NCI-H1694 (cell line): ENCODE measurements around the gene BCL7B.
"Not testable (repeated sequence)": the region's sequence is repeated elsewhere in the genome, so short reads cannot be mapped to it uniquely, and the experiment has no call there.

Source experiments
- DNase-seq: peaks from one replicate; lab custom pipeline; 2025; lab: John Stamatoyannopoulos, UW

Gene BCL7B

DNA sequence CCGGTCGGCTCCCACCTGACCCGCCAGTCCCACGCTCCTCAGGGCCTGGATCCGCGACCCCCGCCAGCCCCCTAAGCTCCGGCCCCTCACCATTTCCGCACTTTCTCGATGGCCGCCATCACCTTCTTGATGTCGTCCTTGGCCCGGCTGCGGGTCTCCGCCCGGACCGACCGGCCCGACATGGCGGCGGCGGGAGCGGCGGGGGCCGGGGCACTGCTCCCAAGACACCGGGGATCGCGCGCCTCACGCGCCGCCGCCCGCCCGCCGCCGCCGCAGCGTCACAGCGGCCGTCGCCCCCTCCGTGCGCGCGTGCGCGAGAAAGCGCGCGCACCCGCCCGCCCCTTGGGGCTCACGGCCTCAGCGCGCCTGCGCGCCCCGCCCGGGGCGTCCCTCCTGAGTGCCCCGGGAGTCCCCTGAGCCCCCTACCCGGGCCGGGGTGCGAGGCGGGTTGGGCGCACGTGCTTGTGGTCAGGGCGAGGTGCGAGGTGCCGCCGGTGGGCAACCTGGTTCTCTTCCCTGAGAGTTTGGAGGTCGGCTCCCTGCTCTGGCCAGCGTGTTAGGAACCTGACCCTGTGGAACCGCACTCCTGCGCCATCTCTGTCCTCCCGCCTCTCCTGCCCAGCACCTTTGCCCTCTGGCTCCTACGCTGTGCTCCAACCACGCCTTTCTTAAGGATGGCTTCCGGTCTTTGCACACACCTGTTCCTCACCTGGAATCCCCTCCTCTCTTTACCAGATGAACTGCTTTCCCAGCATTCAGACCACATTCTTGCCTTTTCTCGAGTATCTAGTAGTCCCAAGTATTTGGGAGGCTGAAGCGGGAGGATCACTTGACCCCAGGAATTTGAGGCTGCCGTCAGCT, at the start of gene BCL7B:
BCL7B (minus strand) TSS at position 294 of the 861 bp plus-strand sequence; CDS start at position 182, 112 bp downstream.
- DNase-seq = peak; percentile 13

DNA sequence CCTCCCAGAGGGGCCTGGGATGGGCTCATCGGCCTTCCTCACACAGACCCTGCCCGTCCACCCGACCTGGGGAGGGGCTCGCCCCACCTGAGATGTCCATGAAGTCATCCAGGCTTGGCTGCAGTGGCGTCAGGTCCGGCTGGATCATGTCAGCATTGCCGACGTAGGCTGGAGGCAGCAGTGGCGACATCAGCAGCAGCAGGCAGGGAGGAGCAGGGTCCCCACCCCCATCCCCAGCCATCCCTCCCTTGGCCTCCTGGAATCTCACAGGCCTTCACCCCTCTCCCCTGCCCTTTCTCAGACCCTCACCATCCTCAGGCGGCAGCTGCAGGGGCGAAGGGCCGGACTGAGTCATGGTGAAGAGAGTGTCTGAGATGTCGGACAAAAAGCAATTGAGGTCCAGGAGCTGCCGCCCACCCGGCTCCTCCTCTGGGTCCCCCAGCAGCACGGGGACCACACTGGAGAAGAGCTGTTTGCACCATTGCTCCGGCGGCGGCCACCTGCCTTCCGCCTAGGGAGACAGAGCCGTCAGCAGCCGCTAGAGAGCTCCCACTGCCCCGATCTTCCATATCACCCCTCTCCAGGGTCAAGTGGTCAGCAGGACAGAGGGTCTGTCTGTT, 48.2 kb upstream of the BCL7B start:
- no peak for DNase-seq

DNA sequence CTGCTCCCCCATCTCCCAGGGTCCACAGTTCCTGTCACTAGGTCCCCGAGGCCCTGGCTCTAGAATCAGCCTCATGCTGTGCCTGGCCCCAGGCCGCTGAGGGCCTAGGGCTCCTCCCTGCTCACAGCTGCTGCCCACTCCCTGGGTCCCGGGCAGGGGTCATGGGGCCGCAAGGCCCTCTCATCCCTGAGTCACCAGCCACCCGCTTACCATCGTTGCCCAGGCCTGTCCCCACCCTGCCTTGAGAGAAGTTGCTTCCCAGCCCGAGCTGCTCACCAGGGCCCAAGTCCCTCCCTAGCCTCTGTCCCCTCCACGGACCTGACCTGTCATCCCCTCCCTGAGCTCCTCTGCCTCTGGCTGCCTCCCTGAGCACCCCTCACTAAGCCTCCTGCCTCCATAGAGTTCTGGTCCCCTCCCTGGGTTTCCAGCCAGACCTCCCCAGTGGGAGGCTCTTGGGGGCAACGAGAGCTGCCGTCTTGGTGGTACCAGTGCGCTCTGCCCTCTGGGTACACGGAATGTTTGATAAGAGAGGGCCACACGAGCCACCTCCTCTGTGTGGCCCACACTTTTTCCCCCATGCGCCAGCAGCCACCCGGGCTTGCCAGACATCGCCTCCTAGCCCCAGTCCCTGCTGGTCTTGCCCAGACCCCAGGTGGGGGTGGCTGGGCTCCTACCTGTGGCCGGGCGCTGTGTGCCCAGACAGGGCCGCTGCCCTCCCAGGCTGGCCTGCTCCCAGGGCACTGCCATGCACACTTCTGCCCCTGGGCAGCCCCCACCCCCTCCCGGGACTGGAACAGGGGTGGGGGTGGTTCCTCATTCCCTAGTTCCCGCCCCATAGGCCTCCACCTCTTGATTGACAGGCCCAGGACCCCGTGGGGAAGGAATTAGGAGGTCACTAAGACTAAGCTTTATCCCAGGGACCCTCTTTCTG, 45.5 kb upstream of the BCL7B start:
- no peak for DNase-seq

DNA sequence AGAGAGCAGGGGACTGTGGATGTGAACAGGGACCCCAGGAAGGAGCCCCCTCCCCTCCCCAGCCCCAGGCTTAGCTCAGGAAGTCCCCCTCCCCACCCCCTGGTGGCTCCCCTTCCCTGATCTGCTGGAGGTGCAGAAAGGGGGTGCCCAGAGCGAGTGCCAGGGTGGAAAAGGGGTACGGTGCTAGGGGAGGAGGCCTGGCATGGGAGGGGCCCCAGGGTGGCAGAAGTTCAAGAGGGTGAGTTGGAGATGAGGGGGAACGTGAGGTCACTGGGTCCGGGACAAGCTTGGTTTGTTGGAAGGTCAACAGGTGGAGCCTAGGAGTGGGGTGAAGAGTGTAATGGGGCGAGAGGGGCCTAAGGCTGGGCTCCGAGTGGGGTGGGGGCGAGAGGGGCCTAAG, 42.4 kb upstream of the BCL7B start:
- DNase-seq = no peak

DNA sequence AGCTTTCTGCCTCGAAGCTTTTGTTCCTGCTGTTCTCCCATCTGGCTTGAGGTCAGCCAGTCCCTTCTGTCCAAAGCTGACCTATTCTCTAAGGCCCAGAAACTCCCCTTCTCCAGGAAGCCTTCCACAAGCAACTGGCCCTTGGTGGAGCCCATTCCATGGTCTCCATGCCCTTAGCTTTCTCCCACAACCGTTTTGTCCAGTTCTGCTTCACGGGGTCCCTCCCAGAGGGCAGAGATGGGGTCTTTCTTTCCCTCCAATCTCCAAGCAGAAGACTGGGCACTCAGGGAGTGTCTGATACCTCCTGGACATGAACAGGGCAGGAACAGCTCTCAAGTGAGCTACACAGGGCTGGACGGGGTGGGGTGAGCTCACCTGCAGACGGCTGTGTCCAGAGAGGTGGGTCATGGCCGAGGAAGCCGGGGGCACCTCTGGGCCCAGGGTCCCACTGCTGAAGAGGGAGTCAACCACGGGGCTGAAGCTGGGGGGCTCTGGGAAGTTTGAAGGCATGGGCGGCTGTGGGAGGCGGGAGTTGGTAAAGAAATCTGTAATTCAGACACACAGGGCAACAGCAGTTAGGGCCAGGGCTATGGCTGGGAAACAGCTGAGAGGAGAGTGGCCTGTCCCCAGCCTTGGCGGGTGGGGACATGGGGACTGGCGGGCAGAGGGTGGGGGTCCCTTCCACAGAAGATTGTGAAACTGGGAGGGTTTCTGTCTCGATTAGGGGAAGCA, 41.8 kb upstream of the BCL7B start:
- DNase-seq = no peak

DNA sequence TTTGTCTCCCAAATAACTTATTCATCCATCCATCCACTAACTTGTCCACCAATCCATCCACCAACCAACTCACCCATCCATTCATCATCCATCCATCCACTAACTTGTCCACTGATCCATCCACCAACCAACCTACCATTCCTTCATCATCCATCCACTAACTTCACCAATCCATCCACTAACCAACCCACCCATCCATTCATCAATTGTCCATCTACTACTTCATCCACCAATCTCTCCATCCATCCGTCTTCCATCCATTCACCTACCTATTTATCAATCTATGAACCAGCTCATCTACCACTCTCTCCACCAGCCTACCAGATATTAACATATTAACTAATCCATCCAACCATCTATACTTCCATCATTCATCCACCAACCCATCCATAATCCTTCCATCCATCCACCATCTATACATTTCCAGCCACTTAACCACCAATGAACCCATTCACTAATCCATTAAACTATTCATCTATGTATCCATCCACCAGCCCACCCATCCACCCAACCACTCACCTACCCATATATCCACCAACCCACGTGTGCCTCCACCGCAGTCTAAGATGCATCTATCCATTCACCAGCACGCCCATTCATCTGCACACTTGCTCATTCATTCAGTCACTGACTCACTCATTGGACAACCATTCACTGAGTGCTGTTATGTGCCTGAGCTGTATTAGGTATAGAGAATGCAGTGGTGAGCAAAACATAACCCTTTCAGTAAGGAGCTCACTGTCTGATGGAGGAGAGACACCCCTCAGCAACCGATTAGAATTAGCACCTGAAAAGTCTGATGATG, 40.7 kb upstream of the BCL7B start:
- no peak for DNase-seq

DNA sequence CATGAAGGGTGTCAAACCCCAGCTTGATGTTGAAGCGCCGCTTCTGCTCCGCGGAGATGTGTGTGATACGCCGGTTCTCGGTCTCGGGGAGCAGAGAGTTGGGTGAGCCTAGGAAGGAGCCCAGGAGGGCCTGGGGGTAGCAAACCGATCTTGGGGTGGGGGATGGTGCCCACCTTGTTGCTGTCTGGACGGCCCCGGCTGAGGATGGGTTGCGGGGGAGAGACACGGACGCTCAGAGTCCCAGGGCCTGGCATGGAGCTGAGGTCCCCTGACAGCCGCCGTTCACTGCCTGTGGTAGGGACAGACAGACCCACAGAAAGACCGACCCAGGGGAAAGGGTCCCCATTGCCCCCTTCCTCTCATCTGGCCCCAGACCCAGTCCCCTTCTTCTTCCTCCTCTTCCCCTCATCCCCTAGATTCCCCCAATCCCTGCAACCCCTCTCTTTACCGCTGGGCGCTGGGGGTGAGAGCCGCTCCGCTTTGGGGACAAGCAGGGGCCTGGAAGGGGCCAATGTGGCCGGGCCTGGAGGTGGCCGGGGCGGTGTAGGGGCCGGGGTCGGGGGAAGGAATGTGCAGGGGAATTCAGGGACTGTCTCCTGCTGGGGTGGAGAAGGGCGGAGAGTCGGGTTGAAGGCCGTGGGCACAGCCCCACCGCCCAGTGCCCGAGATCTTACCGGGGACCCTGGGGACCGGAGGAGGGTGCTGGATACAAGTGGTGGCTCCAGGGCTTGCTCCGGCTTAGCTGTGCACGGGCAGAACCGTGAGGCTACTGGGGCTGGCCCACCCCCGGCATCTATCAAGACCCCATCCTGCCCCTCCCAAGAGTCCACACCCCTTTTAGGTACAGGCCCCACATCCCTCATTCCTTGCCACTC, 38.9 kb upstream of the BCL7B start:
- no peak for DNase-seq

DNA sequence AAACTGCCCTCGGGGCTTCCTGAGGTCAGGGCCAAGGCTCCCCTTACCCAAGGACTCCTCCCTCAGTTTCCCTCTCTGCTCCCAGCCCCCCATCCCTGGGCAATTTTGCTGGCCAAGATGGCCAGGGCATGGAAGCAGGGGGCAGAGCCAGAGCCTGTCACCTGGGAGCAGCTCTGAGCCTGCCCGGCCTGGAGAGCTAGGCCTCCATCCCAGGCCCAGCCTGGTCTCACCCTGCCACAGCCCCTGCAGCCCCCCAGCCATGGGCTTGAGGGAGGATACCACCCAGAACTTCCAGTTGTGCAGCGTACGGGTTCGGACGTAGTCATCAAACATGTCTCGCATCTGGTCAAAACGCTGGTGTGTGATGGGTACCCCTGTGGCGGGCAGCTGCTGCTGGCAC, 37.9 kb upstream of the BCL7B start:
- no peak for DNase-seq

DNA sequence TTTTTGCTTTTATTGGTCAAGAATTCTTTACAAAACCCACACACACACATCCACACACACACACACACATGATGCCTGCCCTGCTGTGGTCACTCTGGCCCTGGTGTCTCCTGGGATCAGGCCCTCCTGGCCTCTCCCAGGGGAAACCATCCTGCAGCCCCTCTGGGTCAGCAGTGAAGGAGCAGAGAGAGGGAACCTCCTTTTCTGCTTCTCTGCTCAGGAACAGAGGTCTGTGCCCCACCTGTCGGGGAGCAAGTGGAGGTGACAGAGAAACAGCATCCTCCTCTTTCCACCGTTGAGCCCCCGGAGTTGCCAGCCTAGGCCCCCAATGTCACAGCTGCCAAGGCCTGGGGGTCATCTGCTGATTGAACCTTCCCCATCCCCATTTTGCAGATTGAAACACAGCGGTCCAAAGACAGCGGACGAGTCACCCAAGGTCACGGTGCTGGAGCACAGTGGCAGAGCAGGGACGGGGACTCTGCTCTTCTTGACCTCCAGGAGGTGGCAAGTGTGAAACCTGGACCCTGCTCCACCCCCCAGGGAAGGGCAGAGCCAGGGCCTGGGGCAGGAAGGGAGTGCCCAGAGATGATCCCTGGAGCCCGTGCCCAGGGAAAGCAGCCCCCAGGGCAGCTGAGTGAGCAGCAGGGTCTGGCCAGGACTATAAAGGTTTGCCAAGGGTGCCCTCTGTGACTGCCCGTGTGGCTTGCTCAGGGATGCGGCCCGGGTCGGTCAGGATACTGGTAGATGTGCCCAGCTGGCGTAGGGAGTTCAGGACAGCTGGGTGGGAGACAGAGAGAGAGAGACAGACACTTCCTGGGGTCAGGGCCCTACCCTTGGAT, 35.9 kb upstream of the BCL7B start:
- DNase-seq = no peak

DNA sequence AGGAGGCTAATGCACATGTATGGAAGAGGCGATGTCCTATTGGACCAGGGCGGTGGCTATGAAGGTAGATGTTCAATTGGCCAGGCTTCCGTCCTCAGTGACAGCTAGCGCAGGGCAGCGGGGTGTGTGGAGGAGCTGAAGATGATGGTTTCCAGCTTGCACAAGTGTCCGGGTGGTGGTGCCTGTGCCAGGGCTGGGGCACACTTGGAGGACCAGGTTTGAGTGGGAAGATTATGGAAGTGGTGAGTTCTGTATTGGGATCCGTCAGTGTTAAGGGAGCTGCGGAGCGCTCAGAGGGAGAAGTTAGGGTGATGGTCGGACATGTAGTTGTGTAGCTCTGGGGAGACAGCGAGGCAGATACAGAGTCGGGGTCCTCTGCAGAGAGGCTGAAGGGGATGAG, 29.4 kb upstream of the BCL7B start:
- DNase-seq = no peak

DNA sequence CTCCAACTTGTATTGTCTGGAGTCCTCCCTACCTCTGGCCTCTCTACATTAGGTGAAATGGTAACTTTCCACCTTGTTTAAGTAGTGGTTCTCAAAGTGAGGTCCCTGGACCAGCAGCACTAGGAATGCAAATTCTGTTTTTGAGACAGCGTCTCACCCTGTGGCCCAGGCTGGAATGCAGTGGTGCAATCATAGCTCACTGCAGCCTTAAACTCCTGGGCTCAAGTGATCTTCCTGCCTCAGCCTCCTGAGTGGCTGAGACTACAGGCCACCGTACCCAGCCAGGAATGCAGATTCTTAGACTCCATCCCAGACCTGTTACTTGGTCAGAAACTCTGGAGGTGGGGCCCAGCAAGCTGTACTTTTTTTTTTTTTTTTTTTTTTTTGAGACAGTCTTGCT, 27.7 kb upstream of the BCL7B start:
- no peak for DNase-seq

DNA sequence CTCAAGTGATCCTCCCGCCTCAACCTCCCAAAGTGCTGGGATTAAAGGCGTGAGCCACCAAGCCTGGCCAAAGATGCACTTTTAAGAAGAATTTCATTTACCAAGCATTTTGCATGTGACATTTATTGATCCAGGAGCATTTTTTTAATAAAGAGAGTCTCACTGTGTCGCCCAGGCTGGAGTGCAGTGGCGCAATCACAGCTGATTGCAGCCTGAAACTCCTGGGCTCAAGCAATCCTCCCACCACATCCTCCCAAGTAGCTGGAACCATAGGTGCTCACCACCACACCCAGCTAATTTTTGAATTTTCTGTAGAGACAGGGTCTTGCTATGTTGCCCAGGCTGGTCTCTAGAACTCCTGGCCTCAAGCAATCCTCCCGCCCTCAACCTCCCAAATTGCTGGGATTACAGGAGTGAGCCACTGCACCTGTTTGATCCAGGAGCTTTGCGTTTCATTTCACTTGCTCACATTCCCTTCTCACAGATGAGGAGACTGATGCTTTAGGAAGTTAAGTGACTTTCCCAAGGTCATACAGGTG, 25.2 kb upstream of the BCL7B start:
- no peak for DNase-seq

DNA sequence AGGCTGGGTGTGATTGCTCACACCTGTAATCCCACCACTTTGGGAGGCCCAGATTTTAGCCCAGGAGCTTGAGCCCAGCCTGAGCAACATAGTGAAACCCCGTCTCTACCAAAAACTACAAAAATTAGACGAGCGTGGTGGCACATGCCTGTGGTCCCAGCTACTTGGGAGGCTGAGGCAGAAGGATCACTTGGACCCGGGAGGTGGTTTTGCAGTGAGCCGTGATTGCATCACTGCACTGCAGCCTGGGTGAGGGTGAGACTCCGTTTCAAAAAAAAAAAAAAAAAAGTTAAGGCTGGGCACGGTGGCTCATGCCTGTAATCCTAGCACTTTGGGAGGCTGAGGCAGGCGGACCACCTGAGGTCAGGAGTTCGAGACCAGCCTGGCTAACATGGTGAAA, 23.5 kb upstream of the BCL7B start:
- not testable (repeated sequence) for DNase-seq

DNA sequence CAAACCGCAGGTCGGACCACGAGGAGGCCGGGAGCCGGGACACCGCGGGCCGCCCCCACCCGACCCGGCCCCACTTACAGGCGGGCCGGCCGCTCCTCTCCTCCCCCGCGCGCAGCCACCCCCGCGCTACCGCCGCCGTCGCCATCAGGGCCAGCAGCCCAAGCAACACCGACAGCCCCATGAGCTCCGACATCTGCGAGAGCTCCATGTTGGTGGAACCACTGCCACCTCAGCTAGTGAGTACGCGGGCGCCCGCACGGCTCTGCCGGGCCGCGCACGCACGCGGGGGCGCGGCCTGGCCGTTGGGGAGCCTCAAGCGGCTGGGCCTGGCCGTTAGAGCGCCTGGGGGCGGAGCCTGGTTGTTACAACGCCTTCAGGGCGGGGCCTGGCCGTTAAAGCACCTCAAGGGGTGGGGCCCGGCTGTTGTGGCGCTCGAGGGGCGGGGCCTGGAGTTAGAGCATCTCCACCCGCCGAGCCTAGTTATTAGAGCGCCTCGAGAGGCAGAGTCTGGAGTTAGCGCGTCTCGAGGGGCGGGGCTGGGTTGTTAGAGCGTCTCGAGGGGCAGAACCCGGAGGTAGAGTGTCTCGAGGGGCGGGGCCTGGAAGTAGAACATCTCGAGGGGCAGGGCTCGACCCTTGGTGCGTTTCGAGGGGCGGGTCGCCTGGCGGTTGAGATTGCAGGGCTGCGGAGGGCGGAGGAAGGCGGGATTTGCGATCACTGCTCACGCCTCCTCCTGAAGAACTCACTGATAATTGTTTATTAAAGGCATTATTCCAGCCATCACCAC, 21.0 kb upstream of the BCL7B start, which contains the start of gene TBL2:
TBL2 (minus strand) TSS at position 238 of the 787 bp plus-strand sequence; CDS start at position 208, 30 bp downstream.
- peak; percentile 99 for DNase-seq

DNA sequence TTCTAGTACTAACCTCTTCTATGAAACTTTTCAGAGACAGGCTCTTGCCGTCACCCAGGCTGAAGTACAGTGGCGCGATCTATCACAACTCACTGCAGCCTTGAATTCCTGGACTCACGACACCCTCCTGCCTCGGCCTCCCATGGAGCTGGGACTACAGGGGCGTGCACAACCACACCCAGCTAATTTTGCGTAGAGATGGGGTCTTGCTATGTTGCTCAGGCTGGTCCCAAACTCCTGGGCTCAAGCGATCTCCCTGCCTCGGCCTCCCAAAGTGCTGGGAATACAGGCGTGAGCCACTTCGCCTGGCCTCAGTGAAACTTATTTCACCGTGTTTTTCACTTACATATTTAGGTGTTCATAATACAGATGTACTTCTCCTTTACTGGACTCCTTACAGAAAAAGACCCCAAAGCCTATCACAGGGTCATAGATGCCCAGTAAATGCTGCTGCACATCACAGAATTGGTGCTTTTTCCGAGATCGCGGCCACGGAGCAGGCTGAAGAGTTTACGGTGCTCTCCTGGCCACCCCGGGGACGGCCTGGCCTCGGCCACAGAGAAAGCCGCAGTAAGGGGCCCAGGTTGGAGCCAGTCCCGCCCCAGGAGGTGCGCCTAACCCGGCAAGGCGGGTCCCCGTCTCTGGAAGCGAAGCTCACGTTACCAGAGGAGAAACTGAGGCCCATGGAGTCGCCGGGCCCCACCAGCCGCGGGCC, 20.3 kb upstream of the BCL7B start:
- no peak for DNase-seq

DNA sequence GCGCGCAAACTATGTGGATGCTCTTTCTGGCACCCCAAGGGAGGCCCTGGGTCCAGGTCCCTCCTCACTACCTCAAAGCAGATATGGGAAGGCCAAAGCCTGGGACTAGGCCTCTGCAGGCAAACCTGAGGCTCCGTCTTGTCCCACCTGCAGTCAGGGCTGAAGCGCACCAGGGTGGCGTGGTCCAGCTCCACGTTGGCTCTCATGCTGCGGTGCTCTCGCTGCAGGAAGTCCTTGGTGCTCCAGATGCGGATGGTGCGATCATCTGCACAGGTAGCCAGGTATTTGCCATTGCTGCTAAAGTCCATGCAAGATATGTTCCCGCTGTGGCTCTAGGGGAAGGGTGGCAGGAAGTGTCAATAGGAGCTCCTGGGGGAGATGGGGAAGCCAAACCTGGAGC, 16.3 kb upstream of the BCL7B start:
- no peak for DNase-seq

DNA sequence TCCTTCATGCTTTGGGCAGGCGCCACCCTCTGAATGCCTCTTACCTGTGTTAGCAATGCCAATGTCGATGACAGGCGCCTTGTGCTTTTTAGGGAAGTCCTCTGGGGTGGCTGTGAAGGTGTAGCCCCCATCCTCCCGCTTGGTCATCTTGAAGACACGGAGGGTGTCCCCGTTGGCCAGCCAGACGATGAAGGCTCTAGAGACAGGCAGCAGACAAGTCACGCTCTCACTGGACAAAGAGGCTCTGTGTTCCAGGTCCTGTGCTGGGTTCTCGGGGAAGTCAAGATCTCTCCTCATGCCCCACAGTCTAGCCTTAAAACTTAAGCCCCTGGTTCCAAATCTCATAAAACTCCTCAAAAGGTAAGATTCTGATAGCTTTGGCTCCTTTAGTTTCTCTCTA, 15.8 kb upstream of the BCL7B start:
- no peak for DNase-seq
